Neural cell (in vitro differentiated cells): ENCODE results near the gene BUD23. TPM values are rescaled to one million over a fixed set of nuclear protein-coding genes. Genes with fewer than 3 reads are reported as not detected.

Experiments used
- H2AFZ ChIP-seq: fragments of 200-600, 300-800 bp; sonication (generic), shearing (Covaris generic); 2 replicates; pipeline ENCODE4 v1.6.0; 2014; ENCODE audit warnings: low read depth, mild to moderate bottlenecking, antibody characterized with exemption, low read length, moderate library complexity
- H3F3A ChIP-seq: fragments of 200-600 bp; shearing (Covaris generic); 2 replicates; pipeline ENCODE4 v1.6.1; 2016; ENCODE audit warnings: mild to moderate bottlenecking, moderate library complexity, mixed read lengths, antibody characterized with exemption, low read length; ENCODE audit not compliant: insufficient read depth, poor library complexity, severe bottlenecking
- H3K27ac ChIP-seq: fragments of 200-600, 300-800 bp; sonication (generic), shearing (Covaris generic); 2 replicates; pipeline ENCODE4 v1.5.1; 2014; ENCODE audit warnings: mild to moderate bottlenecking, low read length, moderate library complexity
- H3K27me3 ChIP-seq: fragments of 300-800, 200-600 bp; sonication (generic), shearing (Covaris generic); 2 replicates; pipeline ENCODE4 v1.6.0; 2014; ENCODE audit warnings: mild to moderate bottlenecking, low read depth, low read length, moderate library complexity; ENCODE audit not compliant: insufficient read depth
- H3K36me3 ChIP-seq: fragments of 300-800, 200-600 bp; sonication (generic), shearing (Covaris generic); 2 replicates; pipeline ENCODE4 v1.5.1; 2014; ENCODE audit warnings: mild to moderate bottlenecking, antibody characterized with exemption, low read length, moderate library complexity; ENCODE audit not compliant: insufficient read depth
- H3K4me2 ChIP-seq: fragments of 300-800, 200-600 bp; sonication (generic), shearing (Covaris generic); 2 replicates; pipeline ENCODE4 v1.6.0; 2014; ENCODE audit warnings: mild to moderate bottlenecking, low read length
- H3K4me3 ChIP-seq: fragments of 300-800, 200-600 bp; sonication (generic), shearing (Covaris generic); 2 replicates; pipeline ENCODE4 v1.5.1; 2014; ENCODE audit warnings: mild to moderate bottlenecking, low read length, moderate library complexity
- H3K79me2 ChIP-seq: fragments of 200-600 bp; shearing (Covaris generic); replicated peaks from 2 replicates; pipeline ENCODE4 v1.6.0; 2014; ENCODE audit warnings: mild to moderate bottlenecking, low read length, moderate library complexity; ENCODE audit not compliant: insufficient read depth
- H3K9ac ChIP-seq: fragments of 300-800, 200-600 bp; sonication (generic), shearing (Covaris generic); 2 replicates; pipeline ENCODE4 v1.6.1; 2016; ENCODE audit warnings: mild to moderate bottlenecking, low read length, mixed read lengths
- H3K9me2 ChIP-seq: fragments of 200-600 bp; shearing (Covaris generic); 2 replicates; pipeline ENCODE4 v1.6.1; 2016; ENCODE audit warnings: mild to moderate bottlenecking, low read length, mixed read lengths; ENCODE audit not compliant: insufficient read depth
- H3K9me3 ChIP-seq: fragments of 200-600, 300-800 bp; sonication (generic), shearing (Covaris generic); 2 replicates; pipeline ENCODE4 v1.6.1; 2016; ENCODE audit warnings: mild to moderate bottlenecking, mixed run types, low read length, moderate library complexity, mixed read lengths
- H4K20me1 ChIP-seq: fragments of 200-600 bp; shearing (Covaris generic); 2 replicates; pipeline ENCODE4 v1.6.1; 2016; ENCODE audit warnings: mild to moderate bottlenecking, mixed run types; ENCODE audit not compliant: insufficient read depth
- EP300 ChIP-seq: fragments of 450-650 bp; conservative IDR thresholded peaks from 2 replicates; pipeline ENCODE4 v1.6.1; 2014; ENCODE audit warnings: antibody characterized with exemption, mild to moderate bottlenecking, moderate library complexity; ENCODE audit not compliant: poor library complexity, severe bottlenecking
- EZH2 ChIP-seq: fragments of 200-600, 300-800 bp; shearing (Covaris generic), sonication (generic); IDR thresholded peaks from 2 replicates; pipeline ENCODE4 v1.6.1; 2014; ENCODE audit warnings: antibody characterized with exemption, low read length, borderline replicate concordance, mild to moderate bottlenecking; ENCODE audit not compliant: insufficient read depth, poor library complexity, severe bottlenecking
- MXI1 ChIP-seq: fragments of 450-650 bp; conservative IDR thresholded peaks from 2 replicates; pipeline ENCODE4 v1.6.1; 2014; ENCODE audit warnings: antibody characterized with exemption, mild to moderate bottlenecking; ENCODE audit not compliant: poor library complexity, severe bottlenecking
- POLR2AphosphoS5 ChIP-seq: IDR thresholded peaks from 2 replicates; pipeline ENCODE4 v1.6.1; 2012
- RAD21 ChIP-seq: fragments of 450-650 bp; conservative IDR thresholded peaks from 2 replicates; pipeline ENCODE4 v1.6.1; 2014; ENCODE audit warnings: antibody characterized with exemption, mild to moderate bottlenecking, moderate library complexity
- SMC3 ChIP-seq: fragments of 450-650 bp; conservative IDR thresholded peaks from 2 replicates; pipeline ENCODE4 v1.6.1; 2014; ENCODE audit warnings: antibody characterized with exemption, mild to moderate bottlenecking, moderate library complexity; ENCODE audit not compliant: poor library complexity
- TAF1 ChIP-seq: IDR thresholded peaks from 2 replicates; pipeline ENCODE4 v1.6.1; 2012; ENCODE audit warnings: low read depth
- polyA plus RNA-seq: library from polyadenylated mRNA; depleted of rRNA; stranded (reverse); fragments of >200 nt; gene quantifications from 2 replicates; pipeline ENCODE4 v1.2.3, GENCODE V29; 2014
- TF ChIP-seq, protein P1 (sequence below): IDR thresholded peaks from 2 replicates; pipeline ENCODE4 v1.6.1; 2012; ENCODE audit warnings: borderline replicate concordance
- TF ChIP-seq, protein P2 (sequence below): fragments of 450-650 bp; IDR thresholded peaks from 2 replicates; pipeline ENCODE4 v1.5.1; 2014; ENCODE audit warnings: antibody characterized with exemption, mild to moderate bottlenecking, moderate library complexity; ENCODE audit not compliant: poor library complexity, severe bottlenecking

Gene BUD23
- polyA plus RNA-seq, 1 donor from 2014 or later = 82.9 TPM

DNA sequence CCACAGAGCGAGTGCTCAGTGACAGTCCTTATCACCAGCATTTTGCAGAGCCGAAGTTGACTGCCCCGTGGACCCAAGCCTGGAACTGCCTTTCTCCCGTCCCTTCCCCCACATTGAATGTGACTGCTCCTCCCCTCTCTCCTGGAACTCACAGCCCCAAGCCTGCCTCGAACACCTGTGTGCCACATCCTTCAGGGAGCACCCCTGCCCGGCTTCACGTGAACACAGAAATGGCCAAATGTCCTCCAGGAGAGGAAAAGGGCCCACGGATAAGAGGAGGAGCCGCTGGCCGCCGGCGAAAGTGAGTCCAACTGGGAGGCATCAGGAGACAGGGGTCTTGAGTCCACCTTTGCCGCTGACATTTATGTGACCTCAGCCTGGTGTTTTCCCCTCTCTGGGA is 19.8 kb downstream of the BUD23 start:
- no peak overlapping the region for H2AFZ ChIP-seq
- H3K79me2 ChIP-seq = no peaks in the 10 kb centered on the region
- no peak overlapping the region for H3K27ac ChIP-seq
- H3K4me3 ChIP-seq = no peak overlapping the region
- no peaks in the 10 kb centered on the region for H4K20me1 ChIP-seq
- H3K4me2 ChIP-seq = no peak overlapping the region
- TF ChIP-seq EZH2 (no peak), RAD21 (no peak), TAF1 (no peak), POLR2AphosphoS5 (no peak), MXI1 (no peak)
- H3K36me3 ChIP-seq = no peaks in the 10 kb centered on the region
- H3K9me3 ChIP-seq = no peaks in the 10 kb centered on the region
- H3K9ac ChIP-seq = no peak overlapping the region
- no peaks in the 10 kb centered on the region for H3K9me2 ChIP-seq
- H3K27me3 ChIP-seq = no peaks in the 10 kb centered on the region
- no peaks in the 10 kb centered on the region for H3F3A ChIP-seq

DNA sequence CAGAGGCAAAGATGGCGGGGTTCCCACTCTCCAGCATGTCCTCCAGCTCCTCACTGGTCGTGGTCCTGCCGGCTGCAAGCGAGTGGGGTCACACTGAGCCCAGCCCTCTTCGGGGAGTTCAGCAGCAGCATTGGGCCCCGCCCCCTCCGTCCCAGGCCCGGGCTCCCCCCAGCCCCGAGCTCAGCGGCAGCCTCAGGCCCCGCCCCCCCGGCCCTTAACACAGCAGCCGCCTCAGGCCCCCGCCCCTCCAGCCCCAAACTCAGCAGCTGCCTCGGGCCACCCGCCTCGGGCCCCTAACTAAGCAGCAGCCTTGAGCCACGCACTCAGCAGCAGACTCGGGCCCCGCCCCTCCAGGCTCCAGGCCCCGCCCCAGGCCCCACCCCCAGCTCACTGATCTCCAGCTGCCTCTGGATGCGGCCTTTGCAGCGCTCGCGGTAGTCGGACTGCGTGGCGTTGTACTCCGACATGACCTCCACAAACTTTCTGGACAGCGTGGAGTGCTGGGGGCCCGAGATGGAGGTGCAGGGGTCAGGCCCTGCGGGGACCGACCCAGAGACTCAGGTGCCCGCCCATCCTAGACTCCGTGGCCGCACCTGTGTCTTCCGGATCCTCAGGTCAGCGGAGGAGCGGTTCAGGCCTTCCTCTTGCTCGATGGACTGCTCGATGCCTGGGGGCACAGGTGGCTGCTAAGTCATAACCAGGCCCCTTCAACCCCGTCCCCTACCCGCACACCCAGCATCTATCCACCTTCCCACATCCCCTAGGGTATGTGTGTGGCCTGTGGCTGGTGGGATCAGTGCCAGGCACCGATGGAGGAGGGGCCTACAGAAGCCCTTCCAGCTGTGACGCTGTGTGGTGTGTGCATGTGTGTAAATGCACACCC is 20.6 kb downstream of the BUD23 start:
- Histone ChIP-seq H3K27ac (no peak overlapping the region), H3K4me2 (no peak overlapping the region), H3K79me2 (no peaks in the 10 kb centered on the region), H3K9me2 (no peaks in the 10 kb centered on the region), H3K9ac (no peak overlapping the region), H4K20me1 (no peaks in the 10 kb centered on the region), H3K4me3 (no peak overlapping the region), H3K36me3 (no peaks in the 10 kb centered on the region), H2AFZ (no peak overlapping the region), H3K27me3 (no peaks in the 10 kb centered on the region), H3F3A (no peaks in the 10 kb centered on the region), H3K9me3 (no peaks in the 10 kb centered on the region)
- no peak for TF ChIP-seq RAD21
- TF ChIP-seq EZH2 = no peak
- no peak for TF ChIP-seq POLR2AphosphoS5
- TF ChIP-seq MXI1 = no peak
- TF ChIP-seq TAF1 = no peak
- TF ChIP-seq, protein P1, sequence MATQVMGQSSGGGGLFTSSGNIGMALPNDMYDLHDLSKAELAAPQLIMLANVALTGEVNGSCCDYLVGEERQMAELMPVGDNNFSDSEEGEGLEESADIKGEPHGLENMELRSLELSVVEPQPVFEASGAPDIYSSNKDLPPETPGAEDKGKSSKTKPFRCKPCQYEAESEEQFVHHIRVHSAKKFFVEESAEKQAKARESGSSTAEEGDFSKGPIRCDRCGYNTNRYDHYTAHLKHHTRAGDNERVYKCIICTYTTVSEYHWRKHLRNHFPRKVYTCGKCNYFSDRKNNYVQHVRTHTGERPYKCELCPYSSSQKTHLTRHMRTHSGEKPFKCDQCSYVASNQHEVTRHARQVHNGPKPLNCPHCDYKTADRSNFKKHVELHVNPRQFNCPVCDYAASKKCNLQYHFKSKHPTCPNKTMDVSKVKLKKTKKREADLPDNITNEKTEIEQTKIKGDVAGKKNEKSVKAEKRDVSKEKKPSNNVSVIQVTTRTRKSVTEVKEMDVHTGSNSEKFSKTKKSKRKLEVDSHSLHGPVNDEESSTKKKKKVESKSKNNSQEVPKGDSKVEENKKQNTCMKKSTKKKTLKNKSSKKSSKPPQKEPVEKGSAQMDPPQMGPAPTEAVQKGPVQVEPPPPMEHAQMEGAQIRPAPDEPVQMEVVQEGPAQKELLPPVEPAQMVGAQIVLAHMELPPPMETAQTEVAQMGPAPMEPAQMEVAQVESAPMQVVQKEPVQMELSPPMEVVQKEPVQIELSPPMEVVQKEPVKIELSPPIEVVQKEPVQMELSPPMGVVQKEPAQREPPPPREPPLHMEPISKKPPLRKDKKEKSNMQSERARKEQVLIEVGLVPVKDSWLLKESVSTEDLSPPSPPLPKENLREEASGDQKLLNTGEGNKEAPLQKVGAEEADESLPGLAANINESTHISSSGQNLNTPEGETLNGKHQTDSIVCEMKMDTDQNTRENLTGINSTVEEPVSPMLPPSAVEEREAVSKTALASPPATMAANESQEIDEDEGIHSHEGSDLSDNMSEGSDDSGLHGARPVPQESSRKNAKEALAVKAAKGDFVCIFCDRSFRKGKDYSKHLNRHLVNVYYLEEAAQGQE = no peak
- TF ChIP-seq EP300 = no peak
- no peak for TF ChIP-seq SMC3
- TF ChIP-seq, protein P2, sequence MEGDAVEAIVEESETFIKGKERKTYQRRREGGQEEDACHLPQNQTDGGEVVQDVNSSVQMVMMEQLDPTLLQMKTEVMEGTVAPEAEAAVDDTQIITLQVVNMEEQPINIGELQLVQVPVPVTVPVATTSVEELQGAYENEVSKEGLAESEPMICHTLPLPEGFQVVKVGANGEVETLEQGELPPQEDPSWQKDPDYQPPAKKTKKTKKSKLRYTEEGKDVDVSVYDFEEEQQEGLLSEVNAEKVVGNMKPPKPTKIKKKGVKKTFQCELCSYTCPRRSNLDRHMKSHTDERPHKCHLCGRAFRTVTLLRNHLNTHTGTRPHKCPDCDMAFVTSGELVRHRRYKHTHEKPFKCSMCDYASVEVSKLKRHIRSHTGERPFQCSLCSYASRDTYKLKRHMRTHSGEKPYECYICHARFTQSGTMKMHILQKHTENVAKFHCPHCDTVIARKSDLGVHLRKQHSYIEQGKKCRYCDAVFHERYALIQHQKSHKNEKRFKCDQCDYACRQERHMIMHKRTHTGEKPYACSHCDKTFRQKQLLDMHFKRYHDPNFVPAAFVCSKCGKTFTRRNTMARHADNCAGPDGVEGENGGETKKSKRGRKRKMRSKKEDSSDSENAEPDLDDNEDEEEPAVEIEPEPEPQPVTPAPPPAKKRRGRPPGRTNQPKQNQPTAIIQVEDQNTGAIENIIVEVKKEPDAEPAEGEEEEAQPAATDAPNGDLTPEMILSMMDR = no peak
